GM19463 (cell line): Measurements from ENCODE around the gene CNDP1.

Source experiments
- ATAC-seq: cut with Tn5 transposase; IDR thresholded peaks from one replicate; pipeline ENCODE4 v1.9.1; 2021; ENCODE audit warnings: mild to moderate bottlenecking, moderate library complexity; ENCODE audit not compliant: unreplicated experiment

Gene CNDP1

DNA sequence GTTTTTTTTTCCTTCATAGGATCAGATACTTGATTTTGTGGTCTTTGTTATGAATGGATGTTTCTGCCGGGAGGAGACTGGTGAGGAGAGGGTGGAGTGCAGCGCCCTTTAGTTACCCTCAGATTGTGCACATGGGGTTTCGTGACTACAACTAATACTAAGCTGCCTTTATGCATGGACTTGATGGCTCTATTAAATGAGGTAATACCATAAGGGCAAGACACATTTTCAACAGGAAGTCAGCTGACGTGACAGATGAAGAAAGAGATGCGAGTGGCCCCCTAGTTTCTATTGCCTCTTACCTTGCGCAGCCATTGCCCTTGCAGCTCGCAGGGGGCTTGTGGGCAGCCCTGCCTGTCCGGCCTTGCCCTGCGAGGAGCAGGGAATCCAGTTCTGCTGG, 87.8 kb downstream of the CNDP1 start:
- no peak for ATAC-seq

DNA sequence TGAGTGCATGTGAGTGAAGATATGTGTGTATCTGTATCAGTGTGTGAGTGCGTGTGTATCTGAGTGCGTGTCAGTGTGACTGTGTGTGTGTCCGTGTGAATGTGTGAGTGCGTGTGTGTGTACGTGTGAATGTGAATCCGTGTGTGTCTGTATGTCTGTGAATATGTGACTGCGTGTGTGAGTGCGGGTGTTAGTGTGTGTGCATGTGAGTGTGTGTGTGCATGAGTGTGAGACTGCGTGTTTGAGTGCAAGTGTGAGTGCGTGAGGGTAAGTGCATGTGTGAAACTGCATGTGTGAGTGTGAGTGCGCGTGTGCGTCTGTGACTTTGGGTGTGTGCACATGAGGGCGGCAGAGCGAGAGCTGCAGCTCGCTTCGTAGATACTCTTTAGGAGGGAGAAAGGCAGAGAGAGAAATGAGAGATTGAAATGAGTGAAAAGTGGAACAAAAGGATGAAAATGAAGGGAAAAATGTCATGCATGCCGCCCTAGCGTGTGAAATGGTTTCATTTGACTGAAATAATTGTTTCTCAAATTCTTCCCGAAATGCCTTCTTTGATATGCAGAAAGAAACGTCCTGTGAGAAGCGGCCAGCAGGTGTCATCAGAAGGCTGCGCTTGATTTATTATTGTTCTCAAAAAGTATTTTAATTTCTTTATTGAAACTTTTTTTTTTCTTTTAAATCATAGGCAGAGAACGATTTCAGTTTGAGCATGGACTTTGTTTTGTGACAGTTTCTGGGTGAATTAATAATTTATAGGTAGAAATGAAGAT, 88.9 kb downstream of the CNDP1 start:
- no peak for ATAC-seq

DNA sequence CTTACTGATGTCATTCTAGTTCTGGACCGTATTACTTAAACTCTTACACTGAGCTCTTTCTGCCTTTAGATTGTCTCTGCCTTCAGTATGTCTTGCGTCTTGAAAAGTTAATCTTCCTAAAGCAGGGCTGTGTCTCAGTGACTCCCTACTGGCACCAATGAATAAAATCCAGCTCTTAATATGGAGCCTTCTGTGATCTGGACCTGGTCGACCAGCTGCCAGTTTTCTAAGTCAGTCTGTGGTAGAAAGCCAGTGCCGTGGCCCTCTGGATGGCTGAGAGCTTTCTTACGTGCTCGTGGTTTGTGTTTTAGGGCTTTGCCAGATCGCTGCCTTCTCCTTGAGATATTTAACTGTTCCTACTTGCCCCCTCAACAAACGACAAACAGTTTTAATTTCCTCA, 90.2 kb downstream of the CNDP1 start:
- no peak for ATAC-seq

DNA sequence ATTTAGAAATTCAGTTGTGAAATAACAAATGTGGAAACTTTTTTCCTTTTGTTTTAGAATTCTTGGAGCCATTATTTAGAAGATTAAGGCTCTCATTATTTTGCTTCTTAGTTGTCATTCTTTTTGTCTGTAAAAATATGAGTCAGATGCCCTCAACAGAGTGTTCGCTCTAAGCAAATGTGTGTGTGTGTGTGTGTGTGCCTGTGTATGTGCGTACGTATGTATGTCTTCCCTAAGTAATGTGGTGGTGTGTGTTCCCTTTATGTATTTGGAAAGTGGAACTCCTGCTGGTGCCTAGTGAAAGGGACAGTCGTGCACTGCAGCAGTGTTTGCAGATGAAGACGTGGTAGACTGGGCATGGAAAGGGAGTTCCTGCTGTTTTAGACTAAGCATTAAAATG, 90.9 kb downstream of the CNDP1 start:
- ATAC-seq: no peak

DNA sequence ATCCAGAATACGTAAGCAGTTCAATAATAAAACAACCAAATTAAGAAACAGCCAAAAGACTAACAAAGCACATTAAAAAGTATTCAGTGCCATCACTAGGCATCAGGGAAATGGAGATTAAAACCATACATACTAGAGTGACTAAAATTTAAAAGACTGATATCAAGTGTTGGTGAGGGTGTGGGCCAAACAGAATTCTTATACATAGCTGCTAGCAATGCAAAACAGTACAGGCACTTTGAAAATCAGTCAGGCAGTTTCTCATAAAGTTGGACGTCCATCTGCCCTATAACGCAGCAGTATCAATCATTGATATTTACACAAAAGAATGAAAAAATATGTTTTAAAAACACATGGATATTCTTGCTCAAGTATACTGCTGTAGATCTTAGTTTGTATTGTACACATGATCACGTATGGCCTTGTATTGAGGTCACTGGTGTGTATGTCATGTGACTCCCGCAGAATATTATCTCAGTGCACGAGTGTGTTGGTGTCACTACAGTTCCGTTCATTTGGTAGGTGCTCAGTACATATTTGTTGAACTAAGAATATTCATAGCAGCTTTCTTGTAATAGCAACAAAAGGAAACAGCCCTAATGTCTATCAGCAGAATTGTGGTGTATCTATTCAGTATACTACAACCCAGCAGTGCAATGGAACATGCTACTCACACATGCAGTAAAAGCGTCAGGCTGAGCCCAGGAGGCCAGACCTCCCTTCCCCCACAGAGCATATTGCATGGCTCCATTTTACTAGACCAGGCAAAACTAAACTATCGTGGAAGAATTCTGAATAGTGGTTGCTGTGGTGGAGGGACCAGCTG, 92.0 kb downstream of the CNDP1 start:
- ATAC-seq: no peak

DNA sequence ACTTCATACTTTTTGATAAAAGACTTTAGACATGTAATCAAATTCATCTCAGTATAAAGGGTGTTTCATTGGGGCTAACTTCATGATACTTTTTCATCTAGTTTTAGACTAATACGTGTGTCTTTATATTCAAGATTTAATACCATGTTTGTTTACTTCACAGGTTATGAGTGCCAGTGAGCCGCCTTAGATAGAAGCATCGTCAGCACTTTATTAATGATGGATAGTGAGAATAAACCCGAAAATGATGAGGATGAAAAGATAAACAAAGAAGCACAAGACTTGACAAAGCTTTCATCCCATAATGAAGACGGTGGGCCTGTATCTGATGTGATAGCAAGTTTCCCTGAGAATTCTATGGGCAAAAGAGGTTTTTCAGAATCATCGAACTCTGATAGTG, 96.5 kb downstream of the CNDP1 start:
- no peak for ATAC-seq

DNA sequence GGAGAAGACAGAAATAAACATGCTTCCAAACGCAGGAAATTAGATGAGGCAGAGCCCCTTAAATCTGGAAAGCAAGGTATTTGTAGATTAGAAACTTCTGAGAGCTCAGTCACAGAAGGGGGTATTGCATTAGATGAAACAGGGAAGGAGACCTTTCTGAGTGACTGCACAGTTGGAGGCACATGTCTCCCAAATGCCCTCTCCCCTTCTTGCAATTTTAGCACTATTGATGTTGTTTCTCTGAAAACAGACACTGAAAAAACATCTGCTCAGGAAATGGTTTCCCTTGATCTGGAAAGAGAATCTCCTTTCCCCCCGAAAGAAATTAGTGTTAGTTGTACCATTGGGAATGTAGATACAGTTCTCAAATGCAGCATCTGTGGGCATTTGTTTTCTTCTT, 96.9 kb downstream of the CNDP1 start:
- ATAC-seq: no peak

DNA sequence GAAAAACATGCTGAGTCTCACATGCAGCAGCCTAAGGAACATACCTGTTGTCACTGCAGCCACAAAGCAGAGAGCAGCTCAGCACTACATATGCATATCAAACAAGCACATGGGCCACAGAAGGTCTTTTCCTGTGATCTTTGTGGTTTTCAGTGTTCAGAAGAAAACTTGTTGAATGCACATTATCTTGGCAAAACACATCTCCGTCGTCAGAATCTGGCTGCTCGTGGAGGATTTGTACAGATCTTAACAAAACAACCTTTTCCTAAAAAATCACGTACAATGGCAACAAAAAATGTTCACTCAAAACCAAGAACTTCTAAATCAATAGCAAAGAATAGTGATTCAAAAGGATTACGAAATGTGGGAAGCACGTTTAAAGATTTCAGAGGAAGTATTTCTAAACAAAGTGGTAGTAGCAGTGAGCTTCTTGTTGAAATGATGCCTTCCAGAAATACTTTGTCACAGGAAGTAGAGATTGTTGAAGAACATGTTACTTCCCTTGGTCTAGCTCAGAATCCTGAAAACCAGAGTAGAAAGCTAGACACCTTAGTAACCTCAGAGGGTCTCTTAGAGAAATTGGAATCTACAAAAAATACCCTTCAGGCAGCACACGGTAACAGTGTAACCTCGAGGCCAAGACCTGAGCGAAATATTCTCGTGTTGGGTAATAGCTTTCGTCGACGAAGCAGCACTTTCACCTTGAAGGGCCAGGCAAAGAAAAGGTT, 97.5 kb downstream of the CNDP1 start:
- no peak for ATAC-seq

DNA sequence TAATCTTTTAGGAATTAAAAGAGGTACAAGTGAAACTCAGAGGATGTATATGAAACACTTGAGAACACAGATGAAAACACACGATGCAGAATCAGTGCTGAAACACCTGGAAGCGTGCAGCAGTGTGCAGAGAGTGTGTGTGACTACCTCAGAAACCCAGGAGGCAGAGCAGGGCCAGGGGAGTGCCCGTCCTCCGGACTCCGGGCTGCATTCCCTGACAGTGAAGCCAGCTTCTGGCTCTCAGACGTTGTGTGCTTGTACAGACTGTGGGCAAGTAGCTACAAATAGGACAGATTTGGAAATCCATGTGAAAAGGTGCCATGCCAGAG, 98.0 kb downstream of the CNDP1 start:
- ATAC-seq: no peak

DNA sequence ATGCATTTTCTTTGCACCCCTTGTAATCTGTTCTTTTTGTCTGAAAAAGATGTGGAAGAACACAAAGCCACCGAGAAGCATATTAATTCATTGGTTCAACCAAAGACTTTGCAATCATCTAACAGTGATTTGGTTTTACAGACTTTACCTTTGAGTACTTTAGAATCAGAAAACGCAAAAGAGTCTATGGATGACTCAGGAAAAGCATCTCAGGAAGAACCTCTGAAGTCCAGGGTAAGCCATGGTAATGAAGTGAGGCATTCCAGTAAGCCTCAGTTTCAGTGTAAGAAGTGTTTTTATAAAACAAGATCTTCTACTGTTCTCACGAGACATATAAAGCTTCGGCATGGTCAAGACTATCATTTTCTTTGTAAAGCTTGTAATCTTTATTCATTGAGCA, 98.6 kb downstream of the CNDP1 start:
- ATAC-seq: no peak

DNA sequence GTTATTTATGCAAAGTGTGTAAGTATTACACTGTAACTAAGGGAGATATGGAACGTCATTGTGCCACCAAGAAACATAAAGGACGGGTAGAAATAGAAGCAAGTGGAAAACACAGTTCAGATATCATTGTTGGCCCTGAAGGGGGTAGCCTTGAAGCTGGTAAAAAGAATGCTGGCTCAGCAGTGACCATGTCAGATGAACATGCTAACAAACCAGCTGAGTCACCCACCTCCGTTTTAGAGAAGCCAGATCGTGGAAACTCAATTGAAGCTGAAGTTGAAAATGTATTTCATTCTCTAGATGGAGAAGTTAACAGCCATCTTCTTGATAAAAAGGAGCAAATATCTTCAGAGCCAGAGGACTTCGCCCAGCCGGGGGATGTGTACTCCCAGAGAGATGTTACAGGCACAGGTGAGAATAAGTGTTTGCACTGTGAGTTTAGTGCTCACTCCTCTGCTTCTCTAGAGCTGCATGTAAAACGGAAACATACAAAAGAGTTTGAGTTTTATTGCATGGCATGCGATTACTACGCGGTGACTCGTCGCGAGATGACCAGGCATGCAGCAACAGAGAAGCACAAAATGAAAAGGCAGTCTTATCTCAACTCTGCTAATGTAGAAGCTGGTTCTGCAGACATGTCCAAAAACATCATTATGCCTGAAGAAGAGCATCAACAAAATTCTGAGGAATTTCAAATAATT, 99.5 kb downstream of the CNDP1 start:
- no peak for ATAC-seq

DNA sequence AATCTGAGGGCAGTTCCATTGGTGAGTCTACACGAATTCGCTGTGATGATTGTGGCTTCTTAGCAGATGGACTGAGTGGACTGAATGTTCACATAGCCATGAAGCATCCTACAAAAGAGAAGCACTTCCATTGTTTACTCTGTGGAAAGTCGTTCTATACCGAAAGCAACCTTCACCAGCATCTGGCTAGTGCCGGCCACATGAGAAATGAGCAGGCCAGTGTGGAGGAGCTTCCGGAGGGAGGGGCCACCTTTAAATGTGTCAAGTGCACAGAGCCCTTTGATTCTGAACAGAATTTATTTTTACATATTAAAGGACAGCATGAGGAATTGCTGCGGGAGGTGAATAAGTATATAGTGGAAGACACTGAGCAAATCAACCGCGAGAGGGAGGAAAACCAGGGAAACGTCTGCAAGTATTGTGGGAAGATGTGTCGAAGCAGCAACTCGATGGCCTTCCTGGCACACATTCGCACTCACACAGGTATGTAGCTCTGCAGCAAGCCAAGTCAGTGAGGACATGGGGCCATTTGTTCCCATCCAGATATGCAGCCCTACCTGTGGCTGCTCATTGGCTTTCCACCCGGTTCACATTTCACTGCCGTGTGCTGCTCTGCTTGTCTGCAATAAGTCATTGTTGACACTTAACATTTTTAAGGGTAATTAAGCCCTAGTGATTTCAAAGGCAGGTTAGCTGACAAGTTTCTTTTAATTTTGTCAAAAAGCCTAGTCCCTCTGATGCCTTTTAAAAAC, 101.1 kb downstream of the CNDP1 start:
- ATAC-seq: no peak
